SU-DHL-6 (cell line): ENCODE data around the gene ZNF814.
"Not testable (repeated sequence)": the region's sequence is repeated elsewhere in the genome, so short reads cannot be mapped to it uniquely, and the experiment has no call there.

Source experiments
- H2AFZ ChIP-seq: fragments of 200-600 bp; sonication (generic); 2 replicates; pipeline ENCODE4 v1.6.1; 2014; ENCODE audit warnings: low read depth, mild to moderate bottlenecking, moderate library complexity, mixed read lengths, antibody characterized with exemption, low read length; ENCODE audit not compliant: severe bottlenecking
- H3F3A ChIP-seq: fragments of 200-600 bp; shearing (Covaris generic); 2 replicates; pipeline ENCODE4 v1.6.0; 2016; ENCODE audit warnings: antibody characterized with exemption, mild to moderate bottlenecking; ENCODE audit not compliant: insufficient read depth
- H3K27ac ChIP-seq: fragments of 200-600 bp; sonication (generic); 2 replicates; pipeline ENCODE4 v1.5.1; 2016; ENCODE audit warnings: low read depth, mild to moderate bottlenecking, low read length, moderate library complexity, mixed read lengths
- H3K27me3 ChIP-seq: fragments of 200-600 bp; sonication (generic), shearing (Covaris generic); 2 replicates; pipeline ENCODE4 v1.6.0; 2014; ENCODE audit warnings: mild to moderate bottlenecking, low read length
- H3K36me3 ChIP-seq: fragments of 200-600 bp; sonication (generic); 2 replicates; pipeline ENCODE4 v1.6.1; 2014; ENCODE audit warnings: mild to moderate bottlenecking, low read length, mixed read lengths
- H3K4me2 ChIP-seq: fragments of 300-600, 200-600 bp; shearing (Covaris generic), sonication (generic); 2 replicates; pipeline ENCODE4 v1.6.0; 2014; ENCODE audit warnings: low read length, low read depth, mild to moderate bottlenecking; ENCODE audit not compliant: poor library complexity, severe bottlenecking
- H3K4me3 ChIP-seq: fragments of 200-600 bp; sonication (generic); 2 replicates; pipeline ENCODE4 v1.5.1; 2014; ENCODE audit warnings: antibody characterized with exemption, low read length, mild to moderate bottlenecking, mixed read lengths; ENCODE audit not compliant: insufficient read depth, poor library complexity, severe bottlenecking
- H3K79me2 ChIP-seq: fragments of 200-600 bp; sonication (generic); 2 replicates; pipeline ENCODE4 v1.6.1; 2014; ENCODE audit warnings: mild to moderate bottlenecking, low read length, moderate library complexity; ENCODE audit not compliant: insufficient read depth
- H3K9ac ChIP-seq: fragments of 200-600 bp; sonication (generic); 2 replicates; pipeline ENCODE4 v1.7.0; 2014; ENCODE audit warnings: mild to moderate bottlenecking, low read length
- H3K9me2 ChIP-seq: fragments of 200-600 bp; sonication (generic); replicated peaks from 2 replicates; pipeline ENCODE4 v1.6.1; 2014; ENCODE audit warnings: low read length; ENCODE audit not compliant: insufficient read depth
- H3K9me3 ChIP-seq: fragments of 200-600 bp; sonication (generic); 2 replicates; pipeline ENCODE4 v1.6.1; 2014; ENCODE audit warnings: low read length, mixed read lengths; ENCODE audit not compliant: insufficient read depth
- H4K20me1 ChIP-seq: fragments of 200-600 bp; sonication (generic); 2 replicates; pipeline ENCODE4 v1.6.1; 2014; ENCODE audit warnings: low read depth, mild to moderate bottlenecking, antibody characterized with exemption, low read length, moderate library complexity, mixed read lengths
- EZH2phosphoT487 ChIP-seq: fragments of 200-600 bp; sonication (generic), shearing (Covaris generic); conservative IDR thresholded peaks from 2 replicates; pipeline ENCODE4 v1.6.1; 2018; ENCODE audit warnings: mild to moderate bottlenecking, antibody characterized with exemption, low read length, moderate library complexity, mixed read lengths
- TF ChIP-seq, protein P1 (sequence below): fragments of 200-600 bp; sonication (generic); IDR thresholded peaks from one replicate; pipeline ENCODE4 v1.5.1; 2017; ENCODE audit warnings: antibody characterized with exemption, mild to moderate bottlenecking, low read length, moderate library complexity; ENCODE audit not compliant: insufficient read depth, poor library complexity, severe bottlenecking

The ZNF814 gene

DNA sequence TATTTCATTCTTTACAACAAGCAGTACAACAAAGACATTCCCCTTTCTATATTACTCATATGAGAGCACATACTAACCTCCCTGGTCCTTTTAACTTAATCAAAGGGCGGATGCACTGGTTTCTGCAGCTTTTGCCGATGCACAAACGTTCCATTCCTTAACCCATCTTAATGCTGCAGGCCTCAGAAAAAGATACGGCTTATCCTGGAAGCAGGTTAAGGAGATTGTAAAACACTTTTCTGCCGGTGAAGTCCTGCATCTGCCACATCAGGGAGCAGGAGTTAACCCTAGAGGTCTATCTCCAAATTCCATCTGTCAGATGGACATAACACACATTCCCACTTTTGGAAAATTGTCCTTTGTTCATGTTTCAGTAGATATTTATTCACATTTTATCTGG lies 11.5 kb upstream of the ZNF814 start:
- H3K36me3 ChIP-seq, result no peaks in the 10 kb centered on the region
- no peaks in the 10 kb centered on the region for H3K9me3 ChIP-seq
- H3K9me2 ChIP-seq, result no peaks in the 10 kb centered on the region
- H3K27me3 ChIP-seq, result no peaks in the 10 kb centered on the region
- TF ChIP-seq EZH2phosphoT487, result no peak
- TF ChIP-seq, protein P1, sequence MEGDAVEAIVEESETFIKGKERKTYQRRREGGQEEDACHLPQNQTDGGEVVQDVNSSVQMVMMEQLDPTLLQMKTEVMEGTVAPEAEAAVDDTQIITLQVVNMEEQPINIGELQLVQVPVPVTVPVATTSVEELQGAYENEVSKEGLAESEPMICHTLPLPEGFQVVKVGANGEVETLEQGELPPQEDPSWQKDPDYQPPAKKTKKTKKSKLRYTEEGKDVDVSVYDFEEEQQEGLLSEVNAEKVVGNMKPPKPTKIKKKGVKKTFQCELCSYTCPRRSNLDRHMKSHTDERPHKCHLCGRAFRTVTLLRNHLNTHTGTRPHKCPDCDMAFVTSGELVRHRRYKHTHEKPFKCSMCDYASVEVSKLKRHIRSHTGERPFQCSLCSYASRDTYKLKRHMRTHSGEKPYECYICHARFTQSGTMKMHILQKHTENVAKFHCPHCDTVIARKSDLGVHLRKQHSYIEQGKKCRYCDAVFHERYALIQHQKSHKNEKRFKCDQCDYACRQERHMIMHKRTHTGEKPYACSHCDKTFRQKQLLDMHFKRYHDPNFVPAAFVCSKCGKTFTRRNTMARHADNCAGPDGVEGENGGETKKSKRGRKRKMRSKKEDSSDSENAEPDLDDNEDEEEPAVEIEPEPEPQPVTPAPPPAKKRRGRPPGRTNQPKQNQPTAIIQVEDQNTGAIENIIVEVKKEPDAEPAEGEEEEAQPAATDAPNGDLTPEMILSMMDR, result no peak
- no peaks in the 10 kb centered on the region for H4K20me1 ChIP-seq
- H3F3A ChIP-seq, result no peaks in the 10 kb centered on the region; the same call in 1 of the 2 replicates
- H3K27ac ChIP-seq, result no peak overlapping the region
- H3K79me2 ChIP-seq, result no peaks in the 10 kb centered on the region
- no peak overlapping the region for H2AFZ ChIP-seq
- H3K9ac ChIP-seq, result no peak overlapping the region
- no peak overlapping the region for H3K4me3 ChIP-seq
- no peak overlapping the region for H3K4me2 ChIP-seq

DNA sequence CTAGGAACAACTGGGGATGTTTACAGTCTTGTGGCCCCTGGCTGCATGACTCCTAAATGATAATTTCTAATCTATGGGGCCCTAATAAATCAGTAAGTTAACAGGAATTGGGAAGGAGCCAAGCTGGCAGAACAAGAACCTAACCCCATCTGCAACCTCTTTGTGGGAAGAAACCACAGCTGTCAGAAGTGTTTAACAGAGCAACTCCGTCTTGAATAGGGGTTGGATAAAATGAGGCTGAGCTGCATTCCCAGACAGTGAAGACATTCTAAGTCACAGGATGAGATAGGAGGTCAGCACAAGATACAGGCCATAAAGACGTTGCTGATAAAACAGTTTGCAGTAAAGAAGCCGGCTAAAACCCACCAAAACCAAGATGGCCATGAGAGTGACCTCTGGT lies 1.9 kb upstream of the ZNF814 start:
- not testable (repeated sequence) for H3K9me2 ChIP-seq, H3K9ac ChIP-seq, H3K4me3 ChIP-seq, H4K20me1 ChIP-seq, H3K4me2 ChIP-seq, H3K27ac ChIP-seq, H3K36me3 ChIP-seq, H3K9me3 ChIP-seq, H3F3A ChIP-seq, H2AFZ ChIP-seq, H3K27me3 ChIP-seq
- peaks cover 34% of the 10 kb centered on the region for H3K79me2 ChIP-seq

DNA sequence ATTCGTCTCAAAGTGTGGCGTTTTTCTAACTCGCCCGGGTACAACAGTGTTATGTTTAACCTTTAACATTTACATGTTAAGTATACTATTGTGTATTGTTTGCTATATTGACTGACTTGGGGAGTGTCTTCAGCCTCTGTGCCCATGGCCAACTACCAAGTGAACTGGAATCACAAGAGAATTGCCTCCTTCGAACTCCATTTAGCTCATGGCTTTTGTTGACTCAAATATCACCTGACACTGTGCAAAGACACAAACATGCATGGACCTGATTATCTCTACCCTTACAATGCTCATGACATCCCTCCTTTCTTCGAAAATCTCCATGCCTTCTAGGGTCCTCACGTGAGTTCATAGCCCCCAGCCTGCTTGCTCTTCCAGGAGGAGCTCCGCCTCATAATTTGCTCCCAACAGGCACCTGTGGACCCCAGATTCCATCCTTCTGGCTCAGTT lies 704 bp downstream of the ZNF814 start:
- H3K9me2 ChIP-seq, result no peaks in the 10 kb centered on the region
- H3K27me3 ChIP-seq, result no peaks in the 10 kb centered on the region
- TF ChIP-seq EZH2phosphoT487, result no peak
- TF ChIP-seq, protein P1, result no peak
- no peak overlapping the region for H3K27ac ChIP-seq
- no peaks in the 10 kb centered on the region for H3F3A ChIP-seq
- peaks cover 3% of the 10 kb centered on the region; the same call in 1 of the 2 replicates for H4K20me1 ChIP-seq
- H3K79me2 ChIP-seq, result peaks cover 60% of the 10 kb centered on the region
- H2AFZ ChIP-seq, result peak overlapping the region; percentile 99
- H3K9ac ChIP-seq, result peak overlapping the region; percentile 89
- peak overlapping the region; percentile 72 for H3K4me2 ChIP-seq
- peak overlapping the region; percentile 92 for H3K4me3 ChIP-seq
- no peaks in the 10 kb centered on the region for H3K9me3 ChIP-seq
- H3K36me3 ChIP-seq, result peaks cover 3% of the 10 kb centered on the region; the same call in 1 of the 2 replicates

DNA sequence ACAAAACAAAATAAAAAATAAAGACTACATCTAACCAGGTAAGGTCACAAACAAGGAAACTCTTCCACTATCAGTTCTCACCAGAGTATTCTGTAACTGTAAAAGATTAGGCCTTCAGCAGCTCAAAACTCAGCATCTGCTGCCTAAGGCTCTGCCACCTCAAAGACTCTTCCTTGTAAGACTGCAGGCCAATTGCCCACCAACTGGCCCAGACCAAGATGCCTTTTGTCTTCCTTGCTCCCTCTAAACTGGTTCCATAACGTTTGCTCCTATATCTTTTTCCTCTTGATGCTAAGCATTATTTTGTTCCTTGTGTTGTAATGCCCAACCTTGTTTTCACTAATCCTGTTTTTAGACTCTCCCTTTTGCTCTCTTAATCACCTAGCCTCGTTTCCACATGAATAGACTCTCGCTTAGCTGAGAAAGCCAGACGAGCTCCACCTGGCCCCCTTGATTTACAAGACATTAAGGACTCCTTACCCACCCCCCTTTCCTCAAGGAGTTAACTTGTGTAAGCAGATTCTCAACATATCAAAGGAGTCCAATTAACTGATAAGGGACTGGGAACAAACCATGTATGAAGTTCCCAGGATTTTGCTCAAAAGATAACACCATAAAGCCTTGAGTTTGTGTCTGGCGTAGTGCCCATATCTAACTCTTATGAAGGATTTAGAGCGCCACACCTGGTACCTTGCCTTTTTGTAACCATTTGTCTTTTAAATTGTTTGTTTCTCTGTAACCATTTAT lies 1.5 kb downstream of the ZNF814 start:
- Histone ChIP-seq H3K27ac (no peak overlapping the region), H3K9ac (peak overlapping the region; percentile 89), H3K36me3 (peaks cover 3% of the 10 kb centered on the region; the same call in 1 of the 2 replicates), H3K79me2 (peaks cover 66% of the 10 kb centered on the region), H3K4me3 (peak overlapping the region; percentile 92), H2AFZ (no peak overlapping the region), H3K27me3 (no peaks in the 10 kb centered on the region), H3K9me2 (no peaks in the 10 kb centered on the region), H4K20me1 (peaks cover 3% of the 10 kb centered on the region; the same call in 1 of the 2 replicates), H3F3A (no peaks in the 10 kb centered on the region), H3K9me3 (no peaks in the 10 kb centered on the region), H3K4me2 (peak overlapping the region; percentile 72)
- TF ChIP-seq EZH2phosphoT487, result no peak
- TF ChIP-seq, protein P1, result peak; percentile 14
